ENCODE data around the gene GPR160. TPM values are rescaled to one million over a fixed set of nuclear protein-coding genes. Genes with fewer than 3 reads are reported as not detected.

Gene GPR160
- total RNA-seq, 1 donor from 2014 or later = 1.4 TPM

GRCh38 chr3:170083343-170083742 is 45.5 kb downstream of the GPR160 start:
- Mint-ChIP-seq H3K36me3 (ENCODE audit: low read depth, unreplicated experiment) (peaks cover 1% of the 10 kb centered on the region), H3K27ac (ENCODE audit: unreplicated experiment) (no peak overlapping the region), H3K4me1 (ENCODE audit: low read depth, unreplicated experiment) (peaks cover 2% of the 10 kb centered on the region), H3K9me3 (ENCODE audit: unreplicated experiment) (no peaks in the 10 kb centered on the region), H3K4me3 (ENCODE audit: unreplicated experiment) (no peak overlapping the region), H3K27me3 (ENCODE audit: low read depth, unreplicated experiment) (no peaks in the 10 kb centered on the region)
- Histone ChIP-seq H3K9me3 (ENCODE audit: insufficient read depth, low read depth, low read length) (no peaks in the 10 kb centered on the region), H4K20me1 (ENCODE audit: insufficient read depth, low read length) (no peaks in the 10 kb centered on the region), H3K4me2 (ENCODE audit: low read length) (no peak overlapping the region), H3K4me3 (ENCODE audit: insufficient read depth, low read depth, low read length) (no peak overlapping the region), H3K79me2 (ENCODE audit: insufficient read depth, low read length) (no peaks in the 10 kb centered on the region), H3K4me1 (ENCODE audit: insufficient read depth, low read length) (no peaks in the 10 kb centered on the region), H2AFZ (ENCODE audit: low read depth, low read length) (no peak overlapping the region), H3K9ac (ENCODE audit: low read length) (no peak overlapping the region), H3K36me3 (ENCODE audit: insufficient read depth, low read length) (peaks cover 10% of the 10 kb centered on the region), H3K27ac (ENCODE audit: low read depth, low read length) (no peak overlapping the region), H3K27me3 (ENCODE audit: insufficient read depth, low read length) (no peaks in the 10 kb centered on the region)
- TF ChIP-seq CTCF (IDR thresholded peaks at IDR 0.05; ENCODE audit: insufficient read depth, low read depth, low read length) (no peak), EZH2 (IDR thresholded peaks at IDR 0.05; ENCODE audit: insufficient read depth, low read length) (no peak)
- no peak for DNase-seq (ENCODE audit: low read depth)
- FAIRE-seq = no peak

GRCh38 chr3:170085396-170085795 is 47.6 kb downstream of the GPR160 start:
- H3K4me1 Mint-ChIP-seq (ENCODE audit: low read depth, unreplicated experiment) = no peaks in the 10 kb centered on the region
- H3K4me3 Mint-ChIP-seq (ENCODE audit: unreplicated experiment) = no peak overlapping the region
- no peaks in the 10 kb centered on the region for H3K4me1 ChIP-seq (ENCODE audit: insufficient read depth, low read length)
- peaks cover 8% of the 10 kb centered on the region for H3K36me3 ChIP-seq (ENCODE audit: insufficient read depth, low read length)
- TF ChIP-seq EZH2 (IDR thresholded peaks at IDR 0.05; ENCODE audit: insufficient read depth, low read length) (no peak), CTCF (IDR thresholded peaks at IDR 0.05; ENCODE audit: insufficient read depth, low read depth, low read length) (no peak)
- H4K20me1 ChIP-seq (ENCODE audit: insufficient read depth, low read length) = no peaks in the 10 kb centered on the region
- H3K4me3 ChIP-seq (ENCODE audit: insufficient read depth, low read depth, low read length) = no peak overlapping the region
- DNase-seq (ENCODE audit: low read depth) = no peak
- no peaks in the 10 kb centered on the region for H3K9me3 ChIP-seq (ENCODE audit: insufficient read depth, low read depth, low read length)
- no peaks in the 10 kb centered on the region for H3K27me3 Mint-ChIP-seq (ENCODE audit: low read depth, unreplicated experiment)
- no peak overlapping the region for H3K9ac ChIP-seq (ENCODE audit: low read length)
- H2AFZ ChIP-seq (ENCODE audit: low read depth, low read length) = no peak overlapping the region
- no peaks in the 10 kb centered on the region for H3K27me3 ChIP-seq (ENCODE audit: insufficient read depth, low read length)
- H3K36me3 Mint-ChIP-seq (ENCODE audit: low read depth, unreplicated experiment) = peaks cover 4% of the 10 kb centered on the region
- no peak overlapping the region for H3K4me2 ChIP-seq (ENCODE audit: low read length)
- no peak overlapping the region for H3K27ac ChIP-seq (ENCODE audit: low read depth, low read length)
- no peak overlapping the region for H3K27ac Mint-ChIP-seq (ENCODE audit: unreplicated experiment)
- H3K79me2 ChIP-seq (ENCODE audit: insufficient read depth, low read length) = no peaks in the 10 kb centered on the region
- no peaks in the 10 kb centered on the region for H3K9me3 Mint-ChIP-seq (ENCODE audit: unreplicated experiment)
- FAIRE-seq = no peak

GRCh38 chr3:170089862-170090600 is 52.2 kb downstream of the GPR160 start:
- FAIRE-seq = no peak
- Histone ChIP-seq H3K9ac (ENCODE audit: low read length) (no peak overlapping the region), H3K27me3 (ENCODE audit: insufficient read depth, low read length) (no peaks in the 10 kb centered on the region), H3K79me2 (ENCODE audit: insufficient read depth, low read length) (no peaks in the 10 kb centered on the region), H3K4me1 (ENCODE audit: insufficient read depth, low read length) (no peaks in the 10 kb centered on the region), H3K9me3 (ENCODE audit: insufficient read depth, low read depth, low read length) (no peaks in the 10 kb centered on the region), H3K27ac (ENCODE audit: low read depth, low read length) (no peak overlapping the region), H3K4me2 (ENCODE audit: low read length) (no peak overlapping the region), H4K20me1 (ENCODE audit: insufficient read depth, low read length) (no peaks in the 10 kb centered on the region), H3K4me3 (ENCODE audit: insufficient read depth, low read depth, low read length) (no peak overlapping the region), H2AFZ (ENCODE audit: low read depth, low read length) (no peak overlapping the region), H3K36me3 (ENCODE audit: insufficient read depth, low read length) (peaks cover 18% of the 10 kb centered on the region)
- Mint-ChIP-seq H3K4me3 (ENCODE audit: unreplicated experiment) (no peak overlapping the region), H3K27ac (ENCODE audit: unreplicated experiment) (no peak overlapping the region), H3K9me3 (ENCODE audit: unreplicated experiment) (no peaks in the 10 kb centered on the region), H3K27me3 (ENCODE audit: low read depth, unreplicated experiment) (no peaks in the 10 kb centered on the region), H3K4me1 (ENCODE audit: low read depth, unreplicated experiment) (peaks cover 2% of the 10 kb centered on the region), H3K36me3 (ENCODE audit: low read depth, unreplicated experiment) (peaks cover 10% of the 10 kb centered on the region)
- no peak for TF ChIP-seq CTCF (IDR thresholded peaks at IDR 0.05; ENCODE audit: insufficient read depth, low read depth, low read length)
- TF ChIP-seq EZH2 (IDR thresholded peaks at IDR 0.05; ENCODE audit: insufficient read depth, low read length) = no peak
- no peak for DNase-seq (ENCODE audit: low read depth)

Data from astrocyte (in vitro differentiated cells and primary cell).